Activated naive CD4-positive, alpha-beta T cell treated with anti-CD3 and anti-CD28 coated beads for 36 hours (primary cell): ENCODE data around the gene LAMC1. TPM values are rescaled to one million over a fixed set of nuclear protein-coding genes. Genes with fewer than 3 reads are reported as not detected.

Experiments used
- CTCF ChIA-PET: fragments of 350-600 bp; sonication (Branson Sonifier 250); formaldehyde crosslinking; loops from one replicate; lab custom pipeline; 2021; ENCODE audit warnings: antibody characterized with exemption; lab: Charles Lee
- DNase-seq: peaks from one replicate; pipeline ENCODE4 v3.0.0-alpha.2; 2020
- H3K27ac Mint-ChIP-seq: one replicate; pipeline ENCODE4 v1.8.0; 2021; ENCODE audit warnings: mild to moderate bottlenecking, mixed read lengths
- H3K27me3 Mint-ChIP-seq: one replicate; pipeline ENCODE4 v1.8.0; 2021; ENCODE audit warnings: low read depth, mixed read lengths
- H3K36me3 Mint-ChIP-seq: one replicate; pipeline ENCODE4 v1.8.0; 2021; ENCODE audit warnings: low read depth, mixed read lengths
- H3K4me1 Mint-ChIP-seq: one replicate; pipeline ENCODE4 v1.8.0; 2021; ENCODE audit warnings: low read depth, mixed read lengths
- H3K4me3 Mint-ChIP-seq: one replicate; pipeline ENCODE4 v1.8.0; 2021; ENCODE audit warnings: mild to moderate bottlenecking, moderate library complexity, mixed read lengths
- H3K9me3 Mint-ChIP-seq: one replicate; pipeline ENCODE4 v1.8.0; 2021; ENCODE audit warnings: mixed read lengths
- intact Hi-C: fragments of 100-400 bp; cut with micrococcal nuclease; formaldehyde crosslinking; loops from one replicate; pipeline ENCODE4 v1.15.1; 2023
- total RNA-seq, 2 experiments: library from RNA; stranded (reverse); gene quantifications; one replicate each; pipeline ENCODE4 v1.2.3, GENCODE V29; 2021

The LAMC1 gene
- total RNA-seq, 2 experiments from 2014 or later: 0.10 TPM; not detected in 1

DNA sequence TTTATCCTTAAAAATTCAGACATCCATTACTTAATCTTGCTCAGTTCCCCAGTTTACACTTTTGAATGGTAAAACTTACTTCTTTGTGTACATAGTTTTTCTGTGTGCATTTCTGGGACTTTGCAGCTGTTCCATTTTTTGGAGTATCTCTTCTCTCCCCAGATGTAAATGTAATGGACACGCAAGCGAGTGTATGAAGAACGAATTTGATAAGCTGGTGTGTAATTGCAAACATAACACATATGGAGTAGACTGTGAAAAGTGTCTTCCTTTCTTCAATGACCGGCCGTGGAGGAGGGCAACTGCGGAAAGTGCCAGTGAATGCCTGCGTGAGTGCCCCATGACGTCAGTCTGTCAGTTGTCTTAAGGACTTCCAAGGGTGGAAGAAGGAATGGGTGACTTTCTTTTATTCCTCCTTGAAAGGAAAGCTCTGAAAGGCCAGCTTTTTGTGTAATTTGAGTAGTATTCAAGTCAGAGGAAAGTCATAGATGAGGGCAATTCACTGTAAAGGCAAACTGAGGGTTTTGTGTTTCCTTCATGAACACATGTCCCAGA is 87.2 kb downstream of the LAMC1 start:
- no peak overlapping the region for H3K4me3 Mint-ChIP-seq
- intact Hi-C loops: no loop called here
- H3K27me3 Mint-ChIP-seq: no peaks in the 10 kb centered on the region
- H3K27ac Mint-ChIP-seq: no peak overlapping the region
- no peaks in the 10 kb centered on the region for H3K4me1 Mint-ChIP-seq
- DNase-seq: no peak
- CTCF ChIA-PET: no interaction called here
- no peaks in the 10 kb centered on the region for H3K9me3 Mint-ChIP-seq
- H3K36me3 Mint-ChIP-seq: no peaks in the 10 kb centered on the region

- no peak for DNase-seq
- Mint-ChIP-seq H3K9me3 (no peaks in the 10 kb centered on the region), H3K4me3 (no peak overlapping the region), H3K27ac (no peak overlapping the region), H3K36me3 (no peaks in the 10 kb centered on the region), H3K27me3 (no peaks in the 10 kb centered on the region), H3K4me1 (no peaks in the 10 kb centered on the region)
- CTCF ChIA-PET: no interaction called here
- intact Hi-C loops: no loop called here
These were observed 91.2 kb downstream of the LAMC1 start for GRCh38 chr1:183114441-183114840.

DNA sequence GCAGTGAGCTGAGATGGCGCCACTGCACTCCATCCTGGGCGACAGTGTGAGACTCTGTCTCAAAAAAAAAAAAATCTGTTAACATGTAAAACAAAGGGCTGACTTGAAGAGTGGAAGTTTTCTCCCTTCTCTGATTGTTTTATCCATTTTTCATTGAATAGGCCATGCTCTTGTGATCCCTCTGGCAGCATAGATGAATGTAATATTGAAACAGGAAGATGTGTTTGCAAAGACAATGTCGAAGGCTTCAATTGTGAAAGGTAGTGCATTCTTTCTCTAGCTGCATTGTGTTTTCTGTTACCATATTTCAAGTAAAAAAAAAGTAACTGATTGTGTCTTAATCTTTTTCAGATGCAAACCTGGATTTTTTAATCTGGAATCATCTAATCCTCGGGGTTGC is 93.2 kb downstream of the LAMC1 start:
- Mint-ChIP-seq H3K4me3 (no peak overlapping the region), H3K27me3 (no peaks in the 10 kb centered on the region), H3K27ac (no peak overlapping the region), H3K9me3 (no peaks in the 10 kb centered on the region), H3K4me1 (no peaks in the 10 kb centered on the region), H3K36me3 (no peaks in the 10 kb centered on the region)
- intact Hi-C loops: no loop called here
- CTCF ChIA-PET: interaction anchor here (0.7 kb wide), 1 partner anchor 16 kb away, joined by 5 read pairs; no protein-coding TSS in a partner anchor
- no peak for DNase-seq

GRCh38 chr1:183121609-183122008 is 98.4 kb downstream of the LAMC1 start:
- intact Hi-C loops: no loop called here
- DNase-seq: no peak
- H3K36me3 Mint-ChIP-seq: no peaks in the 10 kb centered on the region
- H3K4me3 Mint-ChIP-seq: no peak overlapping the region
- no peak overlapping the region for H3K27ac Mint-ChIP-seq
- H3K9me3 Mint-ChIP-seq: no peaks in the 10 kb centered on the region
- H3K27me3 Mint-ChIP-seq: no peaks in the 10 kb centered on the region
- no peaks in the 10 kb centered on the region for H3K4me1 Mint-ChIP-seq
- CTCF ChIA-PET: no interaction called here

GRCh38 chr1:183124259-183124658 is 101.0 kb downstream of the LAMC1 start:
- CTCF ChIA-PET: no interaction called here
- H3K27ac Mint-ChIP-seq: no peak overlapping the region

DNA sequence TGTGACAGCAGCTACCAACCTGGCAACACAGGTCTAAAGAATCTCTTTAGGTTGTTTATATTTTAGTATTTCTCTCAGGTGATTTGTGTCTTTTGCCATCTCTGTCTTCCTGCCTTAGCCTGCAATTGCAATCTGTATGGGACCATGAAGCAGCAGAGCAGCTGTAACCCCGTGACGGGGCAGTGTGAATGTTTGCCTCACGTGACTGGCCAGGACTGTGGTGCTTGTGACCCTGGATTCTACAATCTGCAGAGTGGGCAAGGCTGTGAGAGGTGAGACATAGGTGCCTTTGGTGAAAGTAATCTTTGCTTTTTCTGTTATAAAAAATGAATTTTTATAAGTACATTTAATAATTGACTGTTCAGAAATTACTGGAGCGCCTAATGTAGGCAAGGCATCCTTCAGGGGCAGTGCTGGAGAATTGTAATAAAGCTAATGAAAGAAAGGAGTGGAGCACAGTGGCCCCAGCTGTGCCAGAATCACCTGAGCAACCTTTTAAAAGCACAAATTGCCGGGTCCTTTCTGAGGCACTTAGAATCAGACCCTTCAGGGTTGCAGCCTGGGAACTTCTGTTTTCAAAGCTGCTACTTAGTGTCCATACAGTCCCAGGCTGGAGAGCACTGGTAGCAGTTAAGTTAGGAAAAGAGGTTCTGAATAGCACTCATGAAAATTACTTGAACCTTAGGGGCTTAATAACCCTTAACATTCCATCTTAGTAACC is 102.2 kb downstream of the LAMC1 start:
- Mint-ChIP-seq H3K36me3 (no peaks in the 10 kb centered on the region), H3K27ac (no peak overlapping the region), H3K4me1 (no peaks in the 10 kb centered on the region), H3K9me3 (no peaks in the 10 kb centered on the region), H3K4me3 (no peak overlapping the region), H3K27me3 (no peaks in the 10 kb centered on the region)
- CTCF ChIA-PET: no interaction called here
- intact Hi-C loops: no loop called here
- DNase-seq: no peak

More at GRCh38 chr1:183124259-183124658, 101.0 kb downstream of the LAMC1 start:
- intact Hi-C loops: no loop called here
- Mint-ChIP-seq H3K9me3 (no peaks in the 10 kb centered on the region), H3K36me3 (no peaks in the 10 kb centered on the region), H3K4me1 (no peaks in the 10 kb centered on the region), H3K4me3 (no peak overlapping the region), H3K27me3 (no peaks in the 10 kb centered on the region)
- DNase-seq: no peak

DNA sequence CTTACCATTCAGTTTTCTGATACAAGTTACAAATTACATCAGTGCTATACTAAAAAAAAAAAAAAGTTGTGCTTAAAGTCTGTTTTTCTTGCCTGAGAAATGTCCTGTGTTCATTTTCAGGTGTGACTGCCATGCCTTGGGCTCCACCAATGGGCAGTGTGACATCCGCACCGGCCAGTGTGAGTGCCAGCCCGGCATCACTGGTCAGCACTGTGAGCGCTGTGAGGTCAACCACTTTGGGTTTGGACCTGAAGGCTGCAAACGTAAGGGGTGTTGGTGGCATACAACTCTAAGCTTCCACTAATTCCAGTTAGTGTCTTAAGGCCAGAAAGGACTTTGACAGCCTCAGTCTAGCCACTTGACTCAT is 102.8 kb downstream of the LAMC1 start:
- H3K36me3 Mint-ChIP-seq: no peaks in the 10 kb centered on the region
- CTCF ChIA-PET: no interaction called here
- no peak overlapping the region for H3K27ac Mint-ChIP-seq
- no peaks in the 10 kb centered on the region for H3K4me1 Mint-ChIP-seq
- no peak overlapping the region for H3K4me3 Mint-ChIP-seq
- intact Hi-C loops: no loop called here
- H3K27me3 Mint-ChIP-seq: no peaks in the 10 kb centered on the region
- H3K9me3 Mint-ChIP-seq: no peaks in the 10 kb centered on the region
- DNase-seq: no peak

DNA sequence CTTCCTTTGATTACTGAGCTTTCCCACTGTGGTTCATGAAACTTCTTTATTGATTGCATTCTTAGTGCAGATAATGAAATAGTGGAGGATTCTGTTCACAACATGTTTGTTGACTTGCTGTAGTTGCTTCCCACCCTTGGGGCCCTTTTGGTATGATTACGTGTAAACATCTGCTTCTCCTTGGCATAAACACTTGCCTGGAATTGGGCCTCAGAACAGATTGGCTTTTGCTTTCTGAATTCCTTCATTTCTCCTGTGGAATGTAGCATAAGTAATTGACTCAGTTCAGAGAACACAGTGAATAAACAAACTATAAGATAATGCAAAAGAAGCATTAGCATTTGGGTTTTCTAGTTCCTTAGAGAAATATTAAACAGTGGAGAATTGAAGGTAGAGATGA is 103.3 kb downstream of the LAMC1 start:
- Mint-ChIP-seq H3K36me3 (no peaks in the 10 kb centered on the region), H3K9me3 (no peaks in the 10 kb centered on the region), H3K27me3 (no peaks in the 10 kb centered on the region), H3K4me1 (no peaks in the 10 kb centered on the region), H3K4me3 (no peak overlapping the region), H3K27ac (no peak overlapping the region)
- no peak for DNase-seq
- intact Hi-C loops: no loop called here
- CTCF ChIA-PET: no interaction called here

- H3K27ac Mint-ChIP-seq: no peak overlapping the region
- CTCF ChIA-PET: no interaction called here
- H3K9me3 Mint-ChIP-seq: no peaks in the 10 kb centered on the region
- DNase-seq: no peak
- H3K4me1 Mint-ChIP-seq: no peaks in the 10 kb centered on the region
- H3K27me3 Mint-ChIP-seq: no peaks in the 10 kb centered on the region
- intact Hi-C loops: no loop called here
- H3K4me3 Mint-ChIP-seq: no peak overlapping the region
- H3K36me3 Mint-ChIP-seq: no peaks in the 10 kb centered on the region
These were observed 106.9 kb downstream of the LAMC1 start for GRCh38 chr1:183129921-183130690.

GRCh38 chr1:183131166-183131565 is 107.9 kb downstream of the LAMC1 start:
- CTCF ChIA-PET: interaction anchor here (0.6 kb wide), 1 partner anchor 1149 kb away, joined by 4 read pairs; no protein-coding TSS in a partner anchor
- no peaks in the 10 kb centered on the region for H3K9me3 Mint-ChIP-seq
- no peak for DNase-seq
- no peak overlapping the region for H3K4me3 Mint-ChIP-seq
- no peaks in the 10 kb centered on the region for H3K36me3 Mint-ChIP-seq
- no peaks in the 10 kb centered on the region for H3K27me3 Mint-ChIP-seq
- H3K4me1 Mint-ChIP-seq: no peaks in the 10 kb centered on the region
- H3K27ac Mint-ChIP-seq: no peak overlapping the region
- intact Hi-C loops: no loop called here

DNA sequence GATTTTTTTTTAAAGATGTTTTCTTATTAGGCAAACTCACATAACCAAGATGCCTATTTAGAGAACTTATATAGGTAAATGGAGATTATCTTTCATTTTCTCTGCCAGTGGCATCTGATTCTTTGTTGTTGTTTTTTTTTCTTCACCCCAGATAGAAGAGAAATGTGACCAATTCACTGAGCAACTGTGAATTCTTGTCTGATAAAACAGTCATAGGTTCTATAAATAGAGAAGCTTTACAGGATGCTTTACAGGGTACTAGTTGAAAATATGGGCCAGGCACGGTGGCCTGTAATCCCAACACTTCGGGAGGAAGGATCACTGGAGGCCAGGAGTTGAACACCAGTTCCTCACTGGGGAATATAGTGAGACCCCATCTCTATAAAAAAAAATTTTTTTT is 112.1 kb downstream of the LAMC1 start:
- intact Hi-C loops: no loop called here
- Mint-ChIP-seq H3K4me3 (no peak overlapping the region), H3K27ac (no peak overlapping the region), H3K36me3 (no peaks in the 10 kb centered on the region), H3K4me1 (no peaks in the 10 kb centered on the region), H3K9me3 (no peaks in the 10 kb centered on the region), H3K27me3 (no peaks in the 10 kb centered on the region)
- CTCF ChIA-PET: interaction anchor here (0.7 kb wide), 1 partner anchor 161 kb away, joined by 4 read pairs; no protein-coding TSS in a partner anchor
- DNase-seq: no peak

DNA sequence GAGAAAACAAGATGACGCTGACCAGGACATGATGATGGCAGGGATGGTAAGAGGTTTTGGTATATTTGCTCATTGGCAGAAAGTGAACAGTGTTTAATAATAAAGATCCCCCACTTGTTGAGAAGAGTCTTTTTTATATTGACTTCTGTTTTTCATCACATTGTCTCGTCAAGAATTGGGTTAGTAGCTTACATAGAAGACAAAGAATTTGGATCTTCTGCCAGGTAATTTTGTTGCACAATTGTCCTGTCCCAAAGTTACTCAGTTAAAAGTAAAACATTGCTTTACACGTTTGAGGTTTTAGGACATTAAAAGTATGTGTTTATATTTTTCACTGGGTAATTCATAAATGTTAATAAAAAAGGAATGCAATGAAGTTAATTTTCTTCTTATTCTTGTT is 114.6 kb downstream of the LAMC1 start:
- H3K27ac Mint-ChIP-seq: no peak overlapping the region
- H3K27me3 Mint-ChIP-seq: no peaks in the 10 kb centered on the region
- no peaks in the 10 kb centered on the region for H3K9me3 Mint-ChIP-seq
- CTCF ChIA-PET: no interaction called here
- intact Hi-C loops: no loop called here
- no peaks in the 10 kb centered on the region for H3K4me1 Mint-ChIP-seq
- no peaks in the 10 kb centered on the region for H3K36me3 Mint-ChIP-seq
- no peak overlapping the region for H3K4me3 Mint-ChIP-seq
- no peak for DNase-seq

GRCh38 chr1:183138301-183138700 is 115.1 kb downstream of the LAMC1 start:
- H3K27me3 Mint-ChIP-seq: no peaks in the 10 kb centered on the region
- H3K36me3 Mint-ChIP-seq: no peaks in the 10 kb centered on the region
- intact Hi-C loops: no loop called here
- no peak overlapping the region for H3K27ac Mint-ChIP-seq
- no peak overlapping the region for H3K4me3 Mint-ChIP-seq
- CTCF ChIA-PET: no interaction called here
- no peaks in the 10 kb centered on the region for H3K4me1 Mint-ChIP-seq
- no peaks in the 10 kb centered on the region for H3K9me3 Mint-ChIP-seq
- no peak for DNase-seq
